GM21390 (cell line): ENCODE data around the gene NCOA3.

Experiments used
- ATAC-seq: cut with Tn5 transposase; IDR thresholded peaks from one replicate; pipeline ENCODE4 v1.9.1; 2021; ENCODE audit not compliant: unreplicated experiment

NCOA3 gene

GRCh38 chr20:47676912-47677634, 175.4 kb downstream of the NCOA3 start:
- ATAC-seq = no peak

DNA sequence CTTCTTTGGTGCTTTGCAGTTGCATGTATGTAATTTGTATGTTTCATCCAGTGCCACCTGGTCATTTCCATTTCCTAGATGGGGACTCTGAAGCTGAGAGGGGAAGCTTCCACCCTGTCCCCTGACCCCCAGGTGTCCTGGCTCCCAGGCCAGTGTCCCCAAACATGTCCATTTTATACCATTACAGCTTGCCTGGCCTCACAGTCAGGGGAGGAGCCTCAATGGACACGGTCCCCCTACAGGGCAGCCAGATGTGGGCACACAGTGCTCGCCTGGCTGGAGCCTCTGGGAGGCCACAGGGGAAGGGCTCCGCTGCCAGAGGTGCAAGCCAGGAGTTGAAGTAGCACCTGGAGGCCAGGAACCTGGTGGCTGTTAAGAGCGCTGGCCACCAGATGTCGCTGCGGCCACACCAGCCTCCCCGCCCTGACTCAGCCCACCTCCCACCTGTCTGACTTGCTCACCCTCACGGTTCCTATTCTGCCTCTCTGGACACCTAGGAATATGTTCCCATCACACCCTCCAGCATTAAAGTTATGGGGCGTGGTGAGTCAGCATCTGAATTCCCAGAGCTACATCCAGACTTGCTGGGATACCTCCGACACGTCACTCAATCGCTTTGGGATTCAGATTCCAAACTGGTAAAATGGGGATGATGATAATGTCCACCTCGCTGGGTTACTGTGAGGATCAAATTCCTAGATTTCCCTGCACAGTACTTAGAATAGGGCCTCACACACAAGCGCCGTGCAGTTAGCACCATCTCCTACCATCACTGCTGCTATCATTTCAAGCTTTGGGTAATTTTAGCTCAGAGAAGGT, 176.2 kb downstream of the NCOA3 start:
- ATAC-seq = no peak

DNA sequence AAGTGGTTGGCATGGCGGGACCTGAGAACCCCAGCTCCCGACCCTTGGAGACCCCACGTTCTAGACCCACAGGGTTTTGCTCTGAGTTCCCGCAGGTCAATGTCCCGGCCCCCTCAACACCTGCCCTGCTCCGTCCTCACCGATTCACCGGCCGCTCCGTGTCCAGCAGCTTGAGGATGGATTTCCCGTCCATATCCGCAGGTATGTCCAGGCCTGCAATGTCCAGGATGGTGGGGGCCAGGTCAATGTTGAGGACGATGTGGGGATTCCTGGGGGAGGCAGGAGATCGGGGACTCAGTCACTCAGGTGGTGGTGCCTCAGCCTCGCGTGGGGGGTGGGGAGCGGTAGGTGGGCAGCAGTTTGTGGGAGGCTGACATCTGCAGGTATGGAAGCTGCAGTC, 176.8 kb downstream of the NCOA3 start:
- ATAC-seq = no peak

GRCh38 chr20:47679462-47679861, 177.8 kb downstream of the NCOA3 start:
- ATAC-seq = no peak

DNA sequence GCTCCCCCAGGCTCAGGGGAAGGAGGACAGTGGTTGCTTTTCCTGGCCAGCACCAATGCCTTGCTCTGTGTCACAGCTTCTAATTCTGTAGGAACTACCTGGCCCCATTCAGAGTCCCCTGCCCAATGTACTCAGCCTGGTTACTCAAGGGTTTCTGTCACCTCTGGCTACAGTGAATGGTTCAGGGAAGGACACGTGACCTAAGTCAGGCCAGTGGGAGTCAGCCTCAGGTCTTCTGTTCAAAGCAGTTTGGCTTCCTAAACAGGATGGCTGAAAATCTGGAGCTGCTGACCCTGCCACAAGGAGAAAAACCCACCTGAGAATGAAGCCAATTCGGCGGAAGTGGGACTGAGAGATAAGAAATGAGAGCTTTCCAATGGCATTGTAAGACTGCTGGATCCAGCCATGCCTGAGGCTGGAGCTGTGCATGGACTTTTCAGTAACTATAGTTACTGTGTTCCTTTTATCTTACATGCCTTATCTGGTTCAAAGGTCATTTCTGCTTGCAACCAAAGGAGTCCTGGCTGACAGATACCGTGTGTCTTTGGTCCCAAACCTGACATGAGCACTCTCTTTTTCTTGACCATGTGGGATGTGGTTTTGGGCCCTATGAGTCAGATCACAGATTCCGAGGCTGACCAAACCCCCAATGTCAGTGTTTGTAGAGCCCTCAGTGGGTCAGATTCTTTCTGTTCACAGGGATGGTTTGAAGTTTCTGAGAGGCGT, 179.3 kb downstream of the NCOA3 start:
- ATAC-seq = no peak

DNA sequence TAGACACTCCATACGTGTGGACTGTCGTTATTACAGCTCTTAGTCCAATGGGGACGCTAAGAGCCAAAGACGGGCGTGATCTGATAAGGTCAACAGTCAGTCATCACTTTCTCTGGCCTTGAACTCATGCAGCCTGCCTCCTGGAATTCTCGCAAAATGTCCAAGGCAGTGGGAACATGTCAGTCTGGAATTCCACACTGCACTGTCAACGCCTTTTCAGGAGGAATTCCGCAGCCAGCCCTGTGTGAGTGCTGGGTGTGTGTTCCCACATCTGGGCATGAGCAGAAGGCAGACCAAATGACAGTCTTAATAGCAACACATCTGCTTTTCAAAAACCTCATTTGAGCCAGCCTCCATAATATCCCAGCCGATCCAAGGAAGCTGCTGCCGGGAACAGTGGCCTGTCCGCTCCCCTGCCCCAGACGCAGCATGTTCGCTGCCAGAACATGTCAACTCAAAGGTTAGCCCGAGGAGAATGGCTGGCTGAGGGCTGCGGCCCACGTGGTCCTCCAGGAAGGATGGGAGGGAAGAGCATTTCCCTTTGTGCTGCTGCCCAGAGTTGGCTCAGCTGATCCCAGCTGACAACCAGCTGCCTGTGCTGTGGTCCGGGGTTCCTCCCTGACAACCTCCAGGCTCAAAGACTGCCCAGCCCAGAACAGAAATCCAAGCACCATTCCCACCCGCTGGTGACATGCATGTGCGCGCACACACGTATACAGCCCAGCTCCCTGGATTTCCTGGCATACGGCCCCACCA, 180.5 kb downstream of the NCOA3 start:
- ATAC-seq = no peak

DNA sequence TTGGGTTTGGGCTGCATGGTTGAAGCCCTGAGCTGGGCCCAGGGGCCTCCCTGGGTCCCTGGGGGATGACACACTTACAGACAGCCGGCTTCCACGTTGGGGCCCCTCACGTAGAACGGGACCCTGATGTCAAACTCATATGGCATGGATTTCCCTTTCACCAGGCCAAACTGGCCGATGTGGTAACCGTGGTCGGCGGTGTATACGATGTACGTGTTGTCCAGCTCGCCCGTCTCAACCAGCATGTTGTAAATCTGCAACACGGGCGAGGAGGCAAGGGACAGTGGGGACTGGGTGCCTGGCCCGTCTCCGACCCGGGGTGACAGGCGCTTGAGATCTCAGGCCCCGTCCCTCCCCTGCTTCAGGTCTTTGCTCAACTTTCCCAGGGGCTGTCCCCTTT, 181.2 kb downstream of the NCOA3 start:
- ATAC-seq = no peak

DNA sequence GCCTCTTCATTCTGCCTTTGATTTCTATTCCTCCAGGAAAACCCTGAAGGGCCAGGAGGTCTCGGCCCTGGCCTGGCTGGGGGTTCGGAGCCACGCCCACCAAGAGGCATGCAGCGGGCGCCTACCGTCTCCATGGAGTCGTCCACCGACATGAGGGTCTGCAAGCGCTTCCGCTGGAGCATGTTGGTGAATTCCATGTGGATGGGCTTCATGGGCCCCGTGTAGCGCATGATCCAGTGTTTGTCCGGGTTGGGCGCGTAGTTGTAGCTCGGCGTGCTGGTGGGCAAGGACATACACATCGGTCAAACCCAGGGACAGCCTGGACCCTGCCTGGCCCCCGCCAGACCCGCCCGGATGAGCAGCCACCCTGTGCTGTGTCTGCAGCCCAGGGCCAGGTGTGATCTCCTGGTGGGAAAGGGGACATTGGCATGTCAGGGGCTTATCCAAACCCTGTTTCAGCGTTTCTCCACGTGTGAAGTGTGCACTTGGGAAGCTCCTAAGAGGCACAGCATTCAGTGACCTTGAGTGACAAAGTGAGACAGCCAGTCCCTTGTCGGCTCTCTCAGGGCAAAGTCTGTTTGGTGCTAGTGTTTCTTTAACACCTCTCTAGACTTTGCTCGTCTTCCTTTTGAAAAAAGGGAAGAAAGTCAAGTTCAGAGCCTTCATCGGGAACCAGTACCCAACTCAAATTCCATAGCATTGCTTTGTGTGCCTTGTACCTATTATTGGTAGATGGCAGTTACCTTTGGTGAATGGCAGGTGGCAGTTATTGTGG, 182.8 kb downstream of the NCOA3 start:
- no peak for ATAC-seq

GRCh38 chr20:47686545-47686944, 184.9 kb downstream of the NCOA3 start:
- no peak for ATAC-seq

DNA sequence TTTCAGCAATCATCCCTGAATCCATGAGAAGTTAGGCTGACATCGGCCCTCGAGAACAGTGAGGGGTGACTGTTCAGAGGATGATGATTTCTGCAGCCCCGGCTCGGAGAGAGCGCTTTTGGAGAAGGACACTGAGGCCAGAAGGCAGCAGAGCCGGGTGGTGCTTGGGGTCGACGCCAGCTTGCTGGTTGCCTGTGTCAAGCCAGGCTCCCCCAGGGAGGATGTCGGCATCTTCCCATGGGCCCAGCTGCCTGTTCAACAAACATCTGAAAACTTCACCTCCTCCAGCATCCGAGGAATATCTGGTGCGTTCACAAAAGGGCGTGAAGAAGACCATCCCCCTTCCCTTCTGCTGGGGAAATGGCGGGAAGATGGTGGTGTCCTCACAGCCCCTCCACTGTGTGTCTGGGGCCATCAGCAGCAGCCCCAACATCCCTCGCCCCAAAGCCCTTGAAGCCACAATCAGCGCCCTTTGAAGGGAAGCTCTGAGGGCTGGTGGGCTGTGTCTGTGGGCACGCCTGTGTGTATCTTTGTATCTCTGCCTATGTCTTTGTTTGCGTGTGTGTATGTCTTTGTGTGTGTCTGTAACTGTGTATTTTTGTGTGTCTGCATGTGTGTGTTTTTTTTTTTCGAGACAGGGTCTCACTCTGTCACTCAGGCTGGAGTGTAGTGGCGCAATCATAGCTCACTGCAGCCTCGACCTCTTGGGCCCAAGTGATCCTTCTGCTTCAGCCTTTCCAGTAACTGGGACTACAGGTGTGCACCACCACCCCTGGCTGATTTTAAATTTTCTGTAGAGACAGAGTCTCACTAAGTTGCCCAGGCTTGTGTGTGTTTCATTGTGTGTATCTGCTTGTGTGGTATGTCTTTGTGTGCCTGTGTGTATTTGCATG, 185.7 kb downstream of the NCOA3 start:
- no peak for ATAC-seq

DNA sequence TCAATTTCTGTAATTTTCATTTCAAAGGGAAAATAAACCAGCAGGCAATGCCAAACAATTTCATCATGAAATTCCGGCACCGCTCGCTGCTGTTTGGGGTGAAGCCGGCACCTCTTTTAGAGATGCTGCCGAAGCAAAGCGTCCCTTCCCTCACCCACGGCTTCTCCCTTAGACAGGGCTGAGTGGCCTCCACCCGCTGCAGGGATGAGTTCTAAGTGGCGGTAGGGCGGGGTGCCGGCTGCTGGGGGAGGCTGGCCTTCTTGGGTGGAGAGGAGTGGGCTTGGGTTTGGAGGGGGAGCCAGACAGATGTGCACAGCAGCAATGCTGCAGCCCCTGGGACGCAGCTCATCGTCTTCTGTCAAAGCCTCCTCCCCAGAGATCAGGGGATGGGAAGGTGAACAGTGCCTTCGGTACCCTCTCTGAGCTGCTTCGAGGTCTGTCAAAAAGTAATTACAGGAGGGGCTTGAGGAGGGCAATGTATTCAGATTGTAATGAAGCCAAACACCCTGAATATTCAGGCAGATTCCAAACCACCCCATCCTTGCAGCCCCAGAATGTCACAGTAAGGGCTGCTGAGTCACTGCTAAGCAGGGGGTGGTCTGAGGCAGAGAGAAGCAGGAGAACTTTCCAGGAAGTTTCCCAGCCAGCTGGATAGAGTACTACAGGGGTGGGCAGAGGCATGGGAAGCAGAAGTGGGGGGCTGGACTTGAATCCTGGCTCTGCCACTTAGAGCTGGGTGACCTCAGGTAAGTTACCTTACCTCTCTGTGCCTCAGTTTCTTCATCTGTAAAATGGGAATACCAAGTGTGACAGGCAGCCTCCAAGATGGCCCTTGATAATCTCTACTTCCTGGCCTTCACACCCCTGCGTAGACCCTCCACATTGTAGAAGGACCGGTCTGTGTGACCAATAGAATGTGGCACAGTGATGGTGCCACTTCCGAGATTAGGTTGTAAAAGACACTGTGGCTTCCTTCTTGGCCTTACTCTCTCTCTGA, 187.0 kb downstream of the NCOA3 start:
- no peak for ATAC-seq

DNA sequence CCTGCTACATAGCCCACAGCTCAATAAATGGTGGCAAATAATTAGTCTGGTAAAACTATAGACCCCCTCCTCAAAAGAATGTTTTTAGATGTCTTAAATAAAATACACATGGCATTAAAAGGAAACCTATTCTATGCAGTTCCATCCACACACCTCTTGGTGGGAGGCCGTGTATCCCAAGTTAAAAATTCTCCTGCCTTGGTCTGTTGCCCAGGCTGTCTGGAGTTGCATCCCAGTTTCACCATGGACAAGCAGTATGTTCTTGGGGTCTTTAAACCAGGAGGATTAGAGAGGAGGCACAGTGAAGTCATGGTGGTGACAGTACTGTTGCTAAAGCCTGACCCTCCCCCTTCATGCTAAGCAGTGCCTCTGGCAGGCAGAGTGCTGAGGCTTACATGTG, 188.0 kb downstream of the NCOA3 start:
- ATAC-seq = no peak

DNA sequence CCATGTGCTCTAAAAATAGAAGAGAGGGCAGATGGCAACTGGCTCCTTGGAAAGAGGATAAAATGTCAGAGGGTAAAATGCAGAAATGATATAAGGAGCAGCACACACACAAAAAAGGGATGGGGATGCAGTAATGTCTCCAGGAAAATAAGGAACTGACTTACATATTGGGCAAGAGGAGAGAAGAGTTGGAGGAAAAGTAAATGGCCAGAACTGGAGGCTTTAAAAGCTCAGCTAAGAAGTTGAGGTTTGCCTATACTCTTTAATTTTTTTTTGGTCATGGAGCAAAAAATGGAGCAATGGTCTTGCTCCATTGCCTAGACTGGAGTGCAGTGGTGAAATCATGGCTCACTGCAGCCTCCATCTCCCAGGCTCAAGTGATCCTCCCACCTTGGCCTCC, 189.9 kb downstream of the NCOA3 start:
- ATAC-seq = no peak

- no peak for ATAC-seq
Measured at GRCh38 chr20:47694021-47694818, 192.5 kb downstream of the NCOA3 start.

DNA sequence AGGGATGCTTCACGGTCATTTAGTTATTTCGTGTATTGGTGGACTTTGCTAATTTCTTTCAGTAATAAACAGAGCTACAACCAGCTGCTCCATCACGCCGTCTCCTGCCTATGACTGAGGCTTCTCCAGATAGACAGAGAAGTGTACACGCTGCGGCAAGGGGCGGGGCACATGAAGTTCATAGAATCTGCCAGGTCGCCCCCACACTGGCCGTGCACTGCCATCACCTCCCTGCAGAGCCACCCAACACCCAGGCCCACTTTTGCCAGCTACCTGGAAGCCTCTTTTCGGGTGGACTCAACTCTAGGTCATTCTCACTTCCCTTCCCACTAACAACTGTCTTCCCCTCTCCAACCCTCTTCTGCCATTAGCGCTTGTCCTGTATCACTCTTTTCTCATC, 195.2 kb downstream of the NCOA3 start:
- ATAC-seq = no peak

DNA sequence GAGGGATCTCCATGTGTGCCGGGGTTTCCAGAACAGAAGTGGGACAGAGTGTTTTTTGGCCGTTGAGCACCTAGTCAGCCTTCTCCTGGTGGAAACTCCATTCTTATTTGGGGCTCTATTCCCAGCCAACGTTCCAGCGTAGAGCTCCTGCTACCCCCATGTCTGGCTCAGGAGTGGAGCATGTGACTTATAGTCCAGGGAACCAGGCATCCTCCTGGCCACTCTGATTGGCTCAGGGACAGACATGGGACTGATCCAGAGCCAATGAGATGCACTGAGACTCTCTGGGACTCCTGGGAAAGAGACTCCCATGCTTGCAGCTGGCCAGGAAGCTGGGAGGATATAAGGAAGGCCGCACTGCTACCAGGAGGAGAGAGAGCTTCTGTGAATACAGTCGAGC, 196.5 kb downstream of the NCOA3 start:
- no peak for ATAC-seq

DNA sequence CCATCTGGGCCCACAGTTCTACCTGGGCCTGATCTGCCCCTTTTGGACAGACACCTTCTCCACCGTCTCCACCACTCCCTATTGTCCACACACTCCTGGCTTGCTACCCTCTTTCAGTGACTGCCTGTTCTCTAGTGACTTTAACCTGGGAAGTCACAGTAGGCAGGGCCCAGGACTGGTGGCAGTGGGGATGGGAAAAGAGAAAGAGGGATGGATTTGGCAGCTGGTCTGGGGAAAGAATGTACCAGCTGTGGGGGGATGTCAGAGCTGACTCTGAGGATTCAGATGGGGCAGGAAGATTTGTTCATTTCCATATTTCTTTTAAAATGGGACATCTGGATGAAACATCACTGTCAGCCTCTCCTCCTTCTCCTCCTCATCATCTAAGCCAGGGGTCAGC, 198.1 kb downstream of the NCOA3 start:
- ATAC-seq = no peak
